ENCODE data around the gene S1PR2. TPM values are rescaled to one million over a fixed set of nuclear protein-coding genes. Genes with fewer than 3 reads are reported as not detected.

The S1PR2 gene
- total RNA-seq, 4 donors from 2014 or later = 15.1 to 16.8 (median 15.9) TPM

Small RNA genes lying within 50 kb of the gene (small RNA-seq; reads per million reads assigned to genes)
- not detected for gene MIR4322

Other genes starting within 250 kb of the S1PR2 start
- gene COL5A3, start 220.8 kb downstream of the S1PR2 start, total RNA-seq = 10 to 100 TPM; 11.5 to 74.1 (median 25.0) TPM
- not detected for gene RDH8, start 217.8 kb downstream of the S1PR2 start, total RNA-seq
- 10 to 100 TPM; 20.7 to 36.7 (median 27.7) TPM for gene SHFL, start 145.0 kb downstream of the S1PR2 start, total RNA-seq
- gene ANGPTL6, start 128.7 kb downstream of the S1PR2 start, total RNA-seq = under 1 TPM in 3 of 4 donors, not detected in 1; 0.31 to 0.84 (median 0.37) TPM
- 10 to 100 TPM; 25.0 to 79.7 (median 32.0) TPM for gene PPAN, start 125.0 kb downstream of the S1PR2 start, total RNA-seq
- 10 to 100 TPM in 1 of 4 donors, 1 to 10 TPM in 3; 2.7 to 18.7 (median 4.7) TPM for gene P2RY11, start 119.6 kb downstream of the S1PR2 start, total RNA-seq
- 100 to 1,000 TPM; 223 to 282 (median 242) TPM for gene EIF3G, start 111.4 kb downstream of the S1PR2 start, total RNA-seq
- gene DNMT1, start 36.4 kb downstream of the S1PR2 start, total RNA-seq = 10 to 100 TPM; 38.4 to 84.7 (median 50.2) TPM
- 10 to 100 TPM; 44.6 to 73.3 (median 65.7) TPM for gene MRPL4, start 20.9 kb upstream of the S1PR2 start, total RNA-seq
- 100 to 1,000 TPM in 2 of 4 donors, 10 to 100 TPM in 2; 20.7 to 286 (median 81.0) TPM for gene ICAM1, start 39.8 kb upstream of the S1PR2 start, total RNA-seq
- 1 to 10 TPM in 3 of 4 donors, under 1 TPM in 1; 0.82 to 7.5 (median 2.0) TPM for gene ICAM4, start 55.6 kb upstream of the S1PR2 start, total RNA-seq
- gene ICAM5, start 58.6 kb upstream of the S1PR2 start, total RNA-seq = 1 to 10 TPM in 1 of 4 donors, under 1 TPM in 3; 0.31 to 1.1 (median 0.53) TPM
- gene ZGLP1, start 78.5 kb upstream of the S1PR2 start, total RNA-seq = 1 to 10 TPM in 1 of 4 donors, under 1 TPM in 3; 0.19 to 2.4 (median 0.94) TPM
- 10 to 100 TPM in 3 of 4 donors, 1 to 10 TPM in 1; 9.0 to 26.2 (median 17.8) TPM for gene FDX2, start 84.7 kb upstream of the S1PR2 start, total RNA-seq
- 10 to 100 TPM; 12.4 to 23.9 (median 15.8) TPM for gene RAVER1, start 102.2 kb upstream of the S1PR2 start, total RNA-seq
- 10 to 100 TPM in 1 of 4 donors, 1 to 10 TPM in 3; 7.7 to 41.1 (median 9.4) TPM for gene ICAM3, start 108.3 kb upstream of the S1PR2 start, total RNA-seq
- 100 to 1,000 TPM in 1 of 4 donors, 10 to 100 TPM in 3; 60.2 to 137 (median 76.9) TPM for gene TYK2, start 149.2 kb upstream of the S1PR2 start, total RNA-seq
- 100 to 1,000 TPM; 146 to 308 (median 195) TPM for gene CDC37, start 172.2 kb upstream of the S1PR2 start, total RNA-seq
- gene PDE4A, start 189.2 kb upstream of the S1PR2 start, total RNA-seq = 10 to 100 TPM in 3 of 4 donors, 1 to 10 TPM in 1; 9.8 to 30.3 (median 16.2) TPM